Keratinocyte (primary cell): Measurements from ENCODE around the gene GPATCH4.

Experiments
- EZH2 ChIP-seq: IDR thresholded peaks from one replicate; pipeline ENCODE4 v1.6.1; 2012; ENCODE audit warnings: inconsistent platforms, mild to moderate bottlenecking, low read length, moderate library complexity
- TF ChIP-seq, protein P1 (sequence below), 3 experiments: IDR thresholded peaks in 1 of 3; conservative IDR thresholded peaks in 1 of 3; optimal IDR thresholded peaks in 1 of 3; 2 replicates in 2 of 3; 3 replicates in 1 of 3; pipeline versions ENCODE3 to v1.5.1; 2011; ENCODE audit warnings: low read length in 3 of 3, mild to moderate bottlenecking in 3 of 3, moderate library complexity in 2 of 3, control low read depth in 1 of 3, inconsistent platforms in 1 of 3; ENCODE audit not compliant: insufficient read depth in 2 of 3; ENCODE audit errors: extremely low read depth in 1 of 3

DNA sequence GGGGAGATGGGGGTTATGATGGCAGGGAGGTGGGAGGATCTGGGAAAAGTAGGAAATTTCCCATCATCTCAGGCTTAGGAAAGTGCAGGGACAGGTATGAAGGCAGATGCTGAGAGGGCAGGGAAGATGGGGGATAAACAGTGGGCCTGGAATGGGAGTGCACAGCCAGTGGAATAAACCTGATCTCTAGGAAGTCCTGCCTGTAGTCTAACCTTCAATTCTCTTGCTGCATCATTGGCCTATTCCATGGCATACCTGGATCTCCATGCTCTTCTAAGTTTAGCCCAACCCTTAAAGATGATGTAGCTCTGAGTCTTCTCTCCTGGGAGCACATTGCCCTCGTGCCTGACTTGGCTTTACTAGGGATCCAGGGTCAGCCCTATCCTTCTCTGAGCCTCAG lies 43.4 kb upstream of the GPATCH4 start:
- TF ChIP-seq, protein P1, sequence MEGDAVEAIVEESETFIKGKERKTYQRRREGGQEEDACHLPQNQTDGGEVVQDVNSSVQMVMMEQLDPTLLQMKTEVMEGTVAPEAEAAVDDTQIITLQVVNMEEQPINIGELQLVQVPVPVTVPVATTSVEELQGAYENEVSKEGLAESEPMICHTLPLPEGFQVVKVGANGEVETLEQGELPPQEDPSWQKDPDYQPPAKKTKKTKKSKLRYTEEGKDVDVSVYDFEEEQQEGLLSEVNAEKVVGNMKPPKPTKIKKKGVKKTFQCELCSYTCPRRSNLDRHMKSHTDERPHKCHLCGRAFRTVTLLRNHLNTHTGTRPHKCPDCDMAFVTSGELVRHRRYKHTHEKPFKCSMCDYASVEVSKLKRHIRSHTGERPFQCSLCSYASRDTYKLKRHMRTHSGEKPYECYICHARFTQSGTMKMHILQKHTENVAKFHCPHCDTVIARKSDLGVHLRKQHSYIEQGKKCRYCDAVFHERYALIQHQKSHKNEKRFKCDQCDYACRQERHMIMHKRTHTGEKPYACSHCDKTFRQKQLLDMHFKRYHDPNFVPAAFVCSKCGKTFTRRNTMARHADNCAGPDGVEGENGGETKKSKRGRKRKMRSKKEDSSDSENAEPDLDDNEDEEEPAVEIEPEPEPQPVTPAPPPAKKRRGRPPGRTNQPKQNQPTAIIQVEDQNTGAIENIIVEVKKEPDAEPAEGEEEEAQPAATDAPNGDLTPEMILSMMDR (optimal IDR thresholded peaks at IDR 0.05 in 1 of 3, IDR thresholded peaks at IDR 0.05 in 1 of 3, conservative IDR thresholded peaks at IDR 0.05 in 1 of 3; ENCODE audit: extremely low read depth in 1 of 3, insufficient read depth in 2 of 3, low read length in 3 of 3), result no peak
- peak; percentile 43 for TF ChIP-seq EZH2
